Type B pancreatic cell (in vitro differentiated cells): ENCODE measurements around the gene DTNB. TPM values are rescaled to one million over a fixed set of nuclear protein-coding genes. Genes with fewer than 3 reads are reported as not detected.
A peak's percentile ranks its signal among the peaks of the same experiment; 100 is the strongest.
"Not testable (repeated sequence)": the region's sequence is repeated elsewhere in the genome, so short reads cannot be mapped to it uniquely, and the experiment has no call there.

Experiments used
- DNase-seq: peaks from one replicate; pipeline ENCODE4 v3.0.0; 2021; ENCODE audit warnings: mixed read lengths; ENCODE audit not compliant: unreplicated experiment; ENCODE audit errors: extremely low spot score
- H3K27ac Mint-ChIP-seq: 2 replicates; pipeline ENCODE4 v1.8.0; 2021; ENCODE audit warnings: mild to moderate bottlenecking, mixed read lengths
- H3K27me3 Mint-ChIP-seq: 2 replicates; pipeline ENCODE4 v1.8.0; 2021; ENCODE audit warnings: mixed read lengths
- H3K36me3 Mint-ChIP-seq: 2 replicates; pipeline ENCODE4 v1.8.0; 2021; ENCODE audit warnings: mixed read lengths
- H3K4me1 Mint-ChIP-seq: one replicate; pipeline ENCODE4 v1.8.0; 2021; ENCODE audit warnings: mixed read lengths; ENCODE audit not compliant: unreplicated experiment
- H3K4me3 Mint-ChIP-seq: 2 replicates; pipeline ENCODE4 v1.8.0; 2021; ENCODE audit warnings: mild to moderate bottlenecking, mixed read lengths
- H3K9me3 Mint-ChIP-seq: 2 replicates; pipeline ENCODE4 v1.8.0; 2021; ENCODE audit warnings: mixed read lengths
- CTCF ChIP-seq: fragments of 200-600 bp; sonication (generic); conservative IDR thresholded peaks from 2 replicates; pipeline ENCODE4 v1.5.0; 2021; ENCODE audit warnings: antibody characterized with exemption, mild to moderate bottlenecking
- total RNA-seq: library from RNA; stranded (reverse); gene quantifications from 2 replicates; pipeline ENCODE4 v1.2.1, GENCODE V29; 2021; ENCODE audit warnings: low replicate concordance

Gene DTNB
- total RNA-seq, 1 donor from 2014 or later = 28.6 TPM

GRCh38 chr2:25557179-25558036 is 116.0 kb downstream of the DTNB start:
- no peaks in the 10 kb centered on the region for H3K27me3 Mint-ChIP-seq
- peaks cover 13% of the 10 kb centered on the region for H3K4me1 Mint-ChIP-seq
- H3K4me3 Mint-ChIP-seq = no peak overlapping the region
- peaks cover 4% of the 10 kb centered on the region for H3K36me3 Mint-ChIP-seq
- no peaks in the 10 kb centered on the region for H3K9me3 Mint-ChIP-seq
- DNase-seq = no peak
- no peak for TF ChIP-seq CTCF
- H3K27ac Mint-ChIP-seq = no peak overlapping the region

GRCh38 chr2:25552318-25552717 is 121.1 kb downstream of the DTNB start:
- no peak overlapping the region for H3K4me3 Mint-ChIP-seq
- no peak for TF ChIP-seq CTCF
- H3K9me3 Mint-ChIP-seq = no peaks in the 10 kb centered on the region
- H3K4me1 Mint-ChIP-seq = peaks cover 10% of the 10 kb centered on the region
- peak overlapping the region; percentile 45 for H3K27ac Mint-ChIP-seq
- no peaks in the 10 kb centered on the region for H3K27me3 Mint-ChIP-seq
- DNase-seq = no peak
- H3K36me3 Mint-ChIP-seq = peaks cover 4% of the 10 kb centered on the region

GRCh38 chr2:25551316-25551715 is 122.1 kb downstream of the DTNB start:
- H3K36me3 Mint-ChIP-seq = peaks cover 4% of the 10 kb centered on the region
- H3K27ac Mint-ChIP-seq = no peak overlapping the region
- H3K4me3 Mint-ChIP-seq = no peak overlapping the region
- peak; percentile 35 for TF ChIP-seq CTCF
- no peaks in the 10 kb centered on the region for H3K27me3 Mint-ChIP-seq
- DNase-seq = no peak
- H3K9me3 Mint-ChIP-seq = no peaks in the 10 kb centered on the region
- peaks cover 10% of the 10 kb centered on the region for H3K4me1 Mint-ChIP-seq

- not testable (repeated sequence) for H3K9me3 Mint-ChIP-seq
Observed at GRCh38 chr2:25549571-25549970, 123.8 kb downstream of the DTNB start.

GRCh38 chr2:25548601-25549000 is 124.8 kb downstream of the DTNB start:
- DNase-seq = no peak
- peaks cover 10% of the 10 kb centered on the region for H3K4me1 Mint-ChIP-seq
- TF ChIP-seq CTCF = no peak
- peaks cover 4% of the 10 kb centered on the region for H3K36me3 Mint-ChIP-seq
- no peaks in the 10 kb centered on the region for H3K9me3 Mint-ChIP-seq
- H3K27me3 Mint-ChIP-seq = no peaks in the 10 kb centered on the region
- H3K27ac Mint-ChIP-seq = no peak overlapping the region
- no peak overlapping the region for H3K4me3 Mint-ChIP-seq

More at GRCh38 chr2:25549571-25549970, 123.8 kb downstream of the DTNB start:
- H3K27ac Mint-ChIP-seq, H3K4me3 Mint-ChIP-seq, DNase-seq, H3K36me3 Mint-ChIP-seq, H3K27me3 Mint-ChIP-seq: not testable (repeated sequence)
- peaks cover 10% of the 10 kb centered on the region for H3K4me1 Mint-ChIP-seq

GRCh38 chr2:25546852-25547251 is 126.5 kb downstream of the DTNB start:
- DNase-seq = no peak
- Mint-ChIP-seq H3K36me3 (peaks cover 4% of the 10 kb centered on the region), H3K4me1 (peaks cover 5% of the 10 kb centered on the region), H3K27me3 (no peaks in the 10 kb centered on the region), H3K9me3 (no peaks in the 10 kb centered on the region), H3K4me3 (no peak overlapping the region), H3K27ac (no peak overlapping the region)
- TF ChIP-seq CTCF = no peak
